Measurements from ENCODE around the gene TNS3. TPM values are rescaled to one million over a fixed set of nuclear protein-coding genes. Genes with fewer than 3 reads are reported as not detected.

Gene TNS3
- total and polyA plus RNA-seq, 10 of the 15 experiments (the other 5 are each of a cell fraction or from before 2014, with no cell fraction given) = 0.27 to 2.7 (median 0.79) TPM

DNA sequence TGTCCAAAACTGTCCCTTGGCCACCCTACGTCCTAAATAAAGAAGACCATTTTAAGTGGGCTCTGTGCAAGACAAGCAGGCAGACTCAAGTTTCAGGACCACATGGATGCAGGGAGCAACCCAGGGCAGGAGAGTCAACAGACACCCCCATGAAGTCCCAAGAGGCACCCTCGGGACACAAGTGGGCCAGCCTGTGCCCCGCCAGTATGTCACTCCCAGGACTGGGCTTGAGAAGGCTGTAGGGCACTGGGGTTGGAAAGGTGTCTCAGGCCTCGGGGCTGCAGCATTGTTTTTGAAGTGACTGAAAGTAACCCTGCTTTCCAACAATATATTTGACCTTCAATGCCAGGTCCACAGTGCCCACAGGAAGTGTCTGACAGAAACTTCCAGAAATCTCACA lies 157.4 kb downstream of the TNS3 start (continued):
- TF ChIP-seq MXI1 (IDR thresholded peaks at IDR 0.05; ENCODE audit: low read depth, low read length) = no peak
- TF ChIP-seq KAT2A (conservative IDR thresholded peaks at IDR 0.05; ENCODE audit: control insufficient read depth, low read depth, low read length) = no peak
- TF ChIP-seq RCOR1 (conservative IDR thresholded peaks at IDR 0.05; ENCODE audit: low read depth, low read length) = no peak
- TF ChIP-seq STAT1 (conservative IDR thresholded peaks at IDR 0.05) = no peak
- no peak for TF ChIP-seq MEF2B (IDR thresholded peaks at IDR 0.05; ENCODE audit: partially characterized antibody, poor library complexity, severe bottlenecking)
- TF ChIP-seq, protein P1, sequence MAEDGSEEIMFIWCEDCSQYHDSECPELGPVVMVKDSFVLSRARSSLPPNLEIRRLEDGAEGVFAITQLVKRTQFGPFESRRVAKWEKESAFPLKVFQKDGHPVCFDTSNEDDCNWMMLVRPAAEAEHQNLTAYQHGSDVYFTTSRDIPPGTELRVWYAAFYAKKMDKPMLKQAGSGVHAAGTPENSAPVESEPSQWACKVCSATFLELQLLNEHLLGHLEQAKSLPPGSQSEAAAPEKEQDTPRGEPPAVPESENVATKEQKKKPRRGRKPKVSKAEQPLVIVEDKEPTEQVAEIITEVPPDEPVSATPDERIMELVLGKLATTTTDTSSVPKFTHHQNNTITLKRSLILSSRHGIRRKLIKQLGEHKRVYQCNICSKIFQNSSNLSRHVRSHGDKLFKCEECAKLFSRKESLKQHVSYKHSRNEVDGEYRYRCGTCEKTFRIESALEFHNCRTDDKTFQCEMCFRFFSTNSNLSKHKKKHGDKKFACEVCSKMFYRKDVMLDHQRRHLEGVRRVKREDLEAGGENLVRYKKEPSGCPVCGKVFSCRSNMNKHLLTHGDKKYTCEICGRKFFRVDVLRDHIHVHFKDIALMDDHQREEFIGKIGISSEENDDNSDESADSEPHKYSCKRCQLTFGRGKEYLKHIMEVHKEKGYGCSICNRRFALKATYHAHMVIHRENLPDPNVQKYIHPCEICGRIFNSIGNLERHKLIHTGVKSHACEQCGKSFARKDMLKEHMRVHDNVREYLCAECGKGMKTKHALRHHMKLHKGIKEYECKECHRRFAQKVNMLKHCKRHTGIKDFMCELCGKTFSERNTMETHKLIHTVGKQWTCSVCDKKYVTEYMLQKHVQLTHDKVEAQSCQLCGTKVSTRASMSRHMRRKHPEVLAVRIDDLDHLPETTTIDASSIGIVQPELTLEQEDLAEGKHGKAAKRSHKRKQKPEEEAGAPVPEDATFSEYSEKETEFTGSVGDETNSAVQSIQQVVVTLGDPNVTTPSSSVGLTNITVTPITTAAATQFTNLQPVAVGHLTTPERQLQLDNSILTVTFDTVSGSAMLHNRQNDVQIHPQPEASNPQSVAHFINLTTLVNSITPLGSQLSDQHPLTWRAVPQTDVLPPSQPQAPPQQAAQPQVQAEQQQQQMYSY (CRISPR knock-in tag; IDR thresholded peaks at IDR 0.05) = no peak
- no peak for TF ChIP-seq PAX8 (IDR thresholded peaks at IDR 0.05)
- TF ChIP-seq YBX1 (IDR thresholded peaks at IDR 0.05) = no peak

- ATAC-seq (no peak), DNase-seq (ENCODE audit: low read depth, low spot score) (no peak), FAIRE-seq (no peak)
- no TSS peak for BruUV-seq (replicated peaks)
- ChIA-PET POLR2A (no interaction called here), SMC1A (ENCODE audit: uncharacterized antibody, unreplicated experiment) (no interaction called here), CTCF (no interaction called here), RAD21 (ENCODE audit: unreplicated experiment) (no interaction called here)
- H3K27me3 ChIP-seq (replicated peaks in 1 of 2; ENCODE audit: control insufficient read depth in 2 of 2, insufficient read depth in 2 of 2, low read length in 1 of 2) = no peaks in the 10 kb centered on the region
- H3K9ac ChIP-seq (ENCODE audit: control insufficient read depth, insufficient read depth, low read length) = no peak overlapping the region
- H3K9me3 ChIP-seq (replicated peaks; ENCODE audit: control insufficient read depth, insufficient read depth, low read length) = no peaks in the 10 kb centered on the region
- H3K4me1 ChIP-seq (ENCODE audit: control insufficient read depth, insufficient read depth, low read length) = no peaks in the 10 kb centered on the region
- no peak overlapping the region for H3K4me2 ChIP-seq (ENCODE audit: control insufficient read depth, insufficient read depth)
- no peaks in the 10 kb centered on the region for H3K79me2 ChIP-seq (ENCODE audit: control insufficient read depth, insufficient read depth, low read length)
- 17% methylated on average over 2 of the region's 3 CpGs for WGBS (ENCODE audit: insufficient coverage, insufficient replicate concordance, low lambda C conversion rate, missing lambda C conversion rate)
- H4K20me1 ChIP-seq (ENCODE audit: control insufficient read depth, insufficient read depth) = no peaks in the 10 kb centered on the region
- intact Hi-C loops (cut with micrococcal nuclease; ENCODE audit: unreplicated experiment) (no loop called here), in situ Hi-C loops (cut with MboI) (no loop called here)
- no peak overlapping the region for H2AFZ ChIP-seq (ENCODE audit: control insufficient read depth, low read depth, low read length)
- H3K36me3 ChIP-seq (ENCODE audit: control insufficient read depth in 2 of 2, insufficient read depth in 2 of 2, low read length in 1 of 2) = no peaks in the 10 kb centered on the region
- H3K4me3 ChIP-seq = no peak overlapping the region
- no peak overlapping the region for H3K27ac ChIP-seq (ENCODE audit: control insufficient read depth, insufficient read depth)
- TF ChIP-seq POLR2AphosphoS5 (IDR thresholded peaks at IDR 0.05; ENCODE audit: low read length) = no peak
- TF ChIP-seq NBN (IDR thresholded peaks at IDR 0.05) = no peak
- TF ChIP-seq NRF1 (conservative IDR thresholded peaks at IDR 0.05; ENCODE audit: low read depth, low read length) = no peak
- no peak for TF ChIP-seq SREBF2 (IDR thresholded peaks at IDR 0.05; ENCODE audit: low read length)
- no peak for TF ChIP-seq SUZ12 (IDR thresholded peaks at IDR 0.05; ENCODE audit: unreplicated experiment)
- no peak for TF ChIP-seq LARP7 (IDR thresholded peaks at IDR 0.05)
- TF ChIP-seq, protein P2, sequence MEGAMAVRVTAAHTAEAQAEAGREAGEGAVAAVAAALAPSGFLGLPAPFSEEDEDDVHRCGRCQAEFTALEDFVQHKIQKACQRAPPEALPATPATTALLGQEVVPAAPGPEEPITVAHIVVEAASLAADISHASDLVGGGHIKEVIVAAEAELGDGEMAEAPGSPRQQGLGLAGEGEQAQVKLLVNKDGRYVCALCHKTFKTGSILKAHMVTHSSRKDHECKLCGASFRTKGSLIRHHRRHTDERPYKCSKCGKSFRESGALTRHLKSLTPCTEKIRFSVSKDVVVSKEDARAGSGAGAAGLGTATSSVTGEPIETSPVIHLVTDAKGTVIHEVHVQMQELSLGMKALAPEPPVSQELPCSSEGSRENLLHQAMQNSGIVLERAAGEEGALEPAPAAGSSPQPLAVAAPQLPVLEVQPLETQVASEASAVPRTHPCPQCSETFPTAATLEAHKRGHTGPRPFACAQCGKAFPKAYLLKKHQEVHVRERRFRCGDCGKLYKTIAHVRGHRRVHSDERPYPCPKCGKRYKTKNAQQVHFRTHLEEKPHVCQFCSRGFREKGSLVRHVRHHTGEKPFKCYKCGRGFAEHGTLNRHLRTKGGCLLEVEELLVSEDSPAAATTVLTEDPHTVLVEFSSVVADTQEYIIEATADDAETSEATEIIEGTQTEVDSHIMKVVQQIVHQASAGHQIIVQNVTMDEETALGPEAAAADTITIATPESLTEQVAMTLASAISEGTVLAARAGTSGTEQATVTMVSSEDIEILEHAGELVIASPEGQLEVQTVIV (IDR thresholded peaks at IDR 0.05; ENCODE audit: borderline replicate concordance, partially characterized antibody) = no peak
- no peak for TF ChIP-seq IKZF2 (IDR thresholded peaks at IDR 0.05)
Observed at GRCh38 chr7:47423196-47423595, 158.7 kb downstream of the TNS3 start.

Data from GM12878 (cell line).